PFSK-1 (cell line): ENCODE data around the gene TRIM75.

ENCODE experiments used
- POLR2AphosphoS5 ChIP-seq: IDR thresholded peaks from 2 replicates; pipeline ENCODE4 v1.6.1; 2012; ENCODE audit warnings: low read depth, mild to moderate bottlenecking, control low read depth, low read length, moderate library complexity
- TAF1 ChIP-seq: IDR thresholded peaks from 2 replicates; pipeline ENCODE4 v1.6.1; 2012; ENCODE audit warnings: low read length, control low read depth, borderline replicate concordance; ENCODE audit not compliant: insufficient read depth

GRCh38 chr4:165088366-165088765 lies 34.7 kb downstream of the TRIM75 start:
- TF ChIP-seq POLR2AphosphoS5, result no peak
- no peak for TF ChIP-seq TAF1
